ENCODE results near the gene ZC3H6.
"Not testable (repeated sequence)": the region's sequence is repeated elsewhere in the genome, so short reads cannot be mapped to it uniquely, and the experiment has no call there.

Gene ZC3H6

GRCh38 chr2:112277596-112278220, 2.3 kb downstream of the ZC3H6 start:
- no peak for DNase-seq

DNA sequence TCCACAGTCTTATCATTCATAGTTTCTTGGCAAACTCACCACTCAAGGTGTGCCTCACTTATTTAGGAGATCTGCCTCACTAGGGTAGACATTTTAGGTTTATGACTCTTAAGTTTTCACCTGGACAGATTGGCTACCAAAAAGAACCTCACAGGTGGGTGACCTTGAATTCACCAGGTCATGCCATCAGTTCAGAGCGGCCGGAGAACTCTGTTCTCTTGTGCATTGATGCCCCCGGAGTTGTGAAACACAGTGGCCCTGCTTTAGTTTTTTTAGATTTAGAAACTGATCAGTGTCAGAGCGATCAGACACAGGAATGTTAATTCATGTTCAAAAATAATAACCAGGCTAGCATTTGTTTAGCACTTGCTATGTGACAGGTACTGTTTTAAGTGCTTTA, 6.7 kb downstream of the ZC3H6 start:
- not testable (repeated sequence) for DNase-seq

- not testable (repeated sequence) for DNase-seq
These were observed 8.1 kb downstream of the ZC3H6 start for GRCh38 chr2:112283535-112283934.

DNA sequence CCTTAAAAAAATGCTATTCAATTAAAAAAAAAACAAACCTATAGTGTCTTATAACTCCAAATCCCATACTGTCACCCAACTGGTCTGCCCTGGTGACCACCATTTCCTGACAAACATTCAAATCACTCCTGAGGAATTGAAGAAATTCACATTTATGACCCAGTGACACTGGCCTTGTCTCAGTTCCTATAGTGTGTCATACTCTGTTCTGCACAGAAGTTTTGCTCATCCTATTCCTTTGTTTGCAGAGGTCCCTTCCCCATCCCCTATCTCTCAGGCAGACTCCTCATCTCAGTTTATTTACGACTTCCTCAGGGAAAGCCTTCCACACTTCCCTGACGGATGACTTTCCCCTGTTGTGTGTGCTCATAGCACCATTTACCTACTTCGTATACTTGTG, 14.7 kb downstream of the ZC3H6 start:
- no peak for DNase-seq

GRCh38 chr2:112290648-112291047, 15.3 kb downstream of the ZC3H6 start:
- DNase-seq = no peak

DNA sequence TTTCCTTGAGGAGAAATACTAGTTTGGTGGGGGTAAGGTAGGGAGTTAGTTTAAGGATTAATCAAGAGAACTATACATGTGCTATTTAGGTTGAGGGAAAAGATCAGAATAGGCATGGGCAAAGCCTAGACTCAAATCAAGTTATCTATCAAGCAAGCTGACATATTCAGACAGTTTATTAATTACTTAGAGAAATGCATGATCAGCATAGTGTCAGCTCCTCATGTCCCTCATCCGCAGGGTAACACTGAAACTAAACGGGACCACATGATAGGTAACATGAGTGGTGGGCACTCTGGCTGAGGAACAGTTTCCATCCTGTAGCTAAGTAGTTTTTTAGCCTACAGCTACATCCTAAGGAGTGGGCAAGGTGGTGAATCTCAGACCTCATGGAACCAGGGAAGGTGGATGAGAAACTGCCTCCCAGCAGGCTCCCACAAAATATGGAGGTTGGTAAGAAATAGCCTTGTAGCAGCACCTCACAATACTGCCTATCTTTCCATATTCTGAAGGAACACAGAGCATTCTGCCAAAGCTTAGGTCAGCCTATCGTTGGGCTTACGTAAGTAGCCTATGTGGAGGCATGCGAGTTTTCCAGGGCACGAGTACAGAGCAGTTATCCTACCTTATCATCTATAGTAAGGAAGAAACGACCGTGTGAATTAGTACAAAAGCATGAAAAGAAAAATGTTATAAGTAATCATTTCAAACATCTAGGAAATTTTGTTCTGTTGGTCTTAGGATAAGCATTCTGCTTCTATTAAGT, 18.4 kb downstream of the ZC3H6 start:
- no peak for DNase-seq

- no peak for DNase-seq
These were observed 20.1 kb downstream of the ZC3H6 start for GRCh38 chr2:112295407-112296078.

- DNase-seq = no peak
These were observed 21.0 kb downstream of the ZC3H6 start for GRCh38 chr2:112296407-112296806.

DNA sequence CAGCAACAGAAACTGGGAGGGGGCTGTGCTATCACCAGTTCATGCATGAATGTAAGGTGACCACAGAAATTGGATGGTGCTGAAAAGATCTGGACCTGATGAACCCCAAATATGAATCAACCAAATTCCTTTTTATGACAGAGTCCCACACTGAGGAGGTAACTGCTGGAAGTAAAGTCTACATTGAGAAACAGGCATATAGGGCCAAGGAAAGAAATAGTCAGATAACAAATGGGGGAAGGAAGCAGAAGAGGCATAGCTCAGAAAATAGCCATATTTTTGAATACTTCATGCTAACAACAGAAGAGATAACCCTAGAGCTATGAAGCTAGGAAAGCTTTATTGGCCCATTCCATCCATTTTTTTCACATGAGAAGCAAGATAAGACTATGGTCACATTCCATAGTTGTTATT, 25.8 kb downstream of the ZC3H6 start:
- no peak for DNase-seq

GRCh38 chr2:112301973-112302372, 26.6 kb downstream of the ZC3H6 start:
- no peak for DNase-seq

DNA sequence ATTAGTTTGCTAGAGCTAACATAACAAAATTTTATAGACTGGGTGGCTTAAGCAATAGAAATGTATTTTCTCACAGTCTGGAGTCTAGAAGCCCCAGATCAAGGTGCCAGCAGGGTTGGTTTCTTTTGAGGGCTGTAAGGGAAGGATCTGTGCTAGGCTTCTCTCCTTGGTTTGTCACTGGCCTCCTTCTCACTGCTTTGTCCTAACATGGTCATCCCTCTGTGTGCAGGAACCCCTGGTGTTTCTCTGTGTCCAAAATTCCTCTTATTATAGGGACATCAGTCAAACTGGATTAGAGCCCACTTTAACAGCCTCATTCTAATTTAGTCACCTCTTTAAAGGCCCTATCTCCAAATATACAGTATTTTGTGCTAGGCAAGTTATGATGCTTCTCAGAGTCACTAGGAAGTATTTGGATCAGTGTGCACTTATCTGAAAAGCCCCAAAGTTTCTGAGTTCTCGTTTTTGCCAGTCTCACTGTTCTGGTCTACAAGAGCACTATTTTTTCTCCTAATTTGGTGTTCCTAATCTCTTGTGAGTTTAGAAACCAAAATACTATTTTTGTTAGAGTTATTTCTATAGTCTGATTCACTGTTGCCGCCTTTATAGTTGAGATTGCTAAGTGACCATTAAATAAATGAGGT, 29.0 kb downstream of the ZC3H6 start:
- no peak for DNase-seq

- no peak for DNase-seq
These were observed 29.7 kb downstream of the ZC3H6 start for GRCh38 chr2:112305132-112305531.

- DNase-seq = no peak
These were observed 35.5 kb downstream of the ZC3H6 start for GRCh38 chr2:112310906-112311305.

DNA sequence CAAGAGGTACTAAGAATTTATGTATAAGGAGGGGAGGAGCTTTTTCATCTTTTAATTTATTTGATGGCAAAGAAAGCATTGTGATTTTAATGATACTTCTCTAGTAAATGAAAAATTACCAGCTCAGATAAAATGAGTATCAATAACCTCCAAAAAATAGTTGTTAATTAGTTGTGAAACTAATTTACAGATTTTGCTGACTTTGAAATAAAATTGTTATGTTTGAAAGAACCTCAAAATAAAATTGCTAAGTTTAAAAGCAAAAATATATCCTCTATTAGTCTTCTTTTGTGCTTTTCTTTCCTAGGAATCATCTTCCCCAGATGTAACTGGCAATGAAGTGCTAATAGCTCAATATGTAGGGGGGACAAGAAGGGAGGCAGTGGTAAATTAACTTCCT, 36.5 kb downstream of the ZC3H6 start:
- no peak for DNase-seq

- DNase-seq = no peak
These were observed 37.4 kb downstream of the ZC3H6 start for GRCh38 chr2:112312821-112313220.

DNA sequence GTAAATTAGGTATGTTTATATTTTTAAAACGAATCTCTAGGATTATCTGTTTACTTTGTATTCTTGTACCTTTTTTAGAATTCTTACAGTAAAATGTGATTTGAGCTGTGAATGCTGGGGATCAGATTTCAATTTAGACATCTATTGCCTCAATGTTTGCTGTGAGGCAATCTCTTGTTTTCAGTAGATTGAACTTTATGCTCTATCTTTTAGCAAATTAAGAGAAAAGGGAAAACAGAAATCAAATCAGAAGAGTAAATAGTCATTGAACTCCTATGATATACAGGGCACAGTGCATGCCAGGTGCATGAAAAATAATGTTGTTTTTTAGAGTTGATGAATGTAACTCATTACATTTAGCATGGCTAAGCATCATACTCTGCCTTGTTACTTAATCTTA, 39.5 kb downstream of the ZC3H6 start:
- no peak for DNase-seq

DNA sequence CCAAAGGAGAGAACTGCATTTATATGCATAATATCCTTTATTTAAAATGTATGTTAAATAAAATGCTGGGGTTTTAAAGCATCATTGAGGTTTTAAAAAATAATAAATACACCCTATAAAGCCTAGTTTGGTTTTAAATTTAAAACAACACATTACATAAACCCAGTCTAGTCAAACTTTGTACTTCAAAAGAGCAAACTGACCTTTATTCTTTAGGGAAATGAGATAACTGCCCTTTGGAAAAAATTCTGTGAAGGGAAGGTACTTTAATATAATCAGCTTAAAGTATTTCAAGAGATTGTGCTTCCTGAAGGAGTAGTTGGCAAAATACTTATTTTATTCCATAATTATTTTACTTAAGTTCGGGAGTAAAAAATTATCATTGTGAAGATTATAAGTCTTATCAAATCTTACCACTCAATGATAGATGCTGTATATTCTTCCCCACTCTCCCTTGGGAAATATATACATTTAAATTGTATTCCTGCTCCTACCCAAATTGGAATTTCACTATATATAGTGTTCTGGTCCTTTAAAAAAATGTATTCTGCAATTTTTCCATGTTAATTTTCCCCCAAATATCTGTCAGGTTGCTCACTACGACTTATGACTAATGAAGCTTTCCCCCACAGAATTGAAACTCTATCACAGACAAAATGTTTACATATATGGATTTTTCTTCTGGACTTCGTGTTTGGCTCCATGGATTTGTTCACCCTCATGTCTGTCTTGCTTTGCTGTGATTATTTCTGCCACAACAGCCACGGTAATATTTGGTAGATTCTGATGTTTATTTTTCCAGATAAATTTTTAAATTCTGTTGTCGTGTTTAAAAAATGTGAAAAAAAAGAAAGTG, 42.1 kb downstream of the ZC3H6 start:
- no peak for DNase-seq

DNA sequence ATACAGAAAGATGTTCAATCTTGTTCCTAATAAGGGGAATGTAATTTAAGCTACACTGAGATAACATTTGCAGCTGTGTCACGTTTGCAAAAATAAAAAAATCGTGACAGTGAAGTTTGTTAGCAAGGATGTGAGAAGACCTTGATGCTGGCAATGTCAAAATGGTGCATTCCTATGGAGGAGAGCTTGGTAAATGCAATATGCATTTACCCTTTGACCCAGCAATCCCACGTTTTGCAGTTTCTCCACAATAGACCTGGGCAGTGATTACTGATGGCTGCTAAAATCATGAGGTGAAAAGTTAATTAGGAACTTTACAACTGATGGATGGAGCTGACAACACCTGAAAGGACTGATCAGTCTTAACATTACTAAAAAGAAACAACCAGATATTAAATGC, 43.1 kb downstream of the ZC3H6 start:
- DNase-seq = no peak

DNA sequence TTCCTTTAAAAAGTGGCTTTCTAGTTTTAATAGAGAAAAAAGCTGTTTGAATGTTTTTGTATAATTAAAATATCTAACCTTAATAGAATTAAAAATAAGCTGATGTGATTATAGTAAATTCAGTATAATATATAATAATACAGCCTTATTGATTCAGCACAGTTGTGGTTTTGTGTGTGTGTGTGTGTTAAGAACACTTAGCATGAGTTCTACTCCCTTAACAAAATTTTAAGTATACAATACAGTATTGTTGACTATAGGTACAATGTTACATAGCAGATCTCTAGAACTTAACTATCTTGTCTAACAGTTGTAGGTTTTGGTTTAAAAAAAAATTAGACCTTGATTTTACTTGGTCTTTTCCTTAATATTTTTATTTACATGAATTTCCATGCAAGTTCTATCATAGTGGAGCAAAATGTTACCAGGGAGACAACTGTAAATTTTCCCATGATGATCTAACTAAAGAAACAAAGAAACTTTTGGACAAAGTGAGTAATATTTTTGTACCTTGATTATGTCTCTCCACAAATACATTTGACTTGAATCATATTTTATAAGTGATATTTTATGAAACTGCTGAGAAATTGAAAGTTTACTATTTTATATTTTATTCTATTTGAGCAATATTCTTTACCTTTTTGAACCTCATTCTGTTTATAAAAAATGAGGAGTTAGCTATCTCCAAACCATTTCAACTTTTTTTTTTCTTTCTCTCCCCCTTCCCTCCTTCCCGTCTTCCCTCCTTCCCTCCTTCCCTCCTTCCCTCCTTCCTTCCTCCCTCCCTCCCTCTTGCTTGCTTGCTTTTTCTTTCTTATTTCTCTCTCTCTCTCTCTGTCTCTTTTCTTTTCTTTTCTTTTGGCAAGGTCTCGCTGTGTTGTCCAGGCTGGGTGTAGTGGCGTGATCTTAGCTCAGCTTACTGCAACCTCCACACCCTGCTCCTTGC, 46.3 kb downstream of the ZC3H6 start:
- DNase-seq = no peak

DNA sequence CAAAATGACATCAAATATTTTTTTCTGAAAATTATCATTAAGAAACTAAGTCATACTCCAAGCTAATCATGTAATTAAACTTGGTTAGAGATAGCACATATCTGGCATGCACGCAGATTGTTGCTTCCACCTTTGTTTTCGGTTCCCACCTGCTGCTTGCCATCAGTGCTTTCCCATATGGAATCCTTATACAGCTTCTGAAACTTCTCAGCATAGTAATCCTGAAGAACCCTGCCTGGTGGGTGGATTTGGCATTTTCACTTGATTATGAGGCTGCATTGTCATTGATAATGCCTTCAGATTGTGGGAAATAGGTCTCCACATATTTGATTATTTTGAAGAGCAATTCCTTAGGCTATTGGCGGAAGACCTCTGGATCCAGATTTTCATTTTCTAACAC, 47.5 kb downstream of the ZC3H6 start:
- DNase-seq = no peak

DNA sequence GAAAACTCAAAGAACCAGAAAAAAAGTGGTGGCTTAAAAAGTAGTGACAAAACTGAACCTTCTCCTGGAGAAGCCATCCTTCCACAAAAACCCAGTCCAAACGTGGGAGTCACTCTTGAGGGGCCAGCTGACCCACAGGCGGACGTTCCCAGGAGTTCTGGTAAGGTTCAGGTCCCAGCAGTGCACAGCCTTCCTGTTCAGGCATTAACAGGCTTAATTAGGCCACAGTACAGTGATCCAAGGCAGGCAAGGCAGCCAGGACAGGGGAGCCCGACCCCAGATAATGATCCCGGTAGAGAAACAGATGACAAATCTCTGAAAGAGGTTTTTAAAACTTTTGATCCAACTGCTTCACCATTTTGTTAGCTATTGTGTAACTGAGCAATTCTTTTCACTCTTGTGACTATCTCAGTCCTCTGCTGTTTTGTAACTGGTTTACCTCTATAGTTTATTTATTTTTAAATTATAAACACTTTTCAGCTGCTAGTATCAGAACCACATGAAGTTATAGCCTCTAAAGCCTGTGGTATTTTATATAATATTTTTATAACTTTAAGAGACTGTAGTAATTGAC, 56.8 kb downstream of the ZC3H6 start:
- DNase-seq = no peak

Data from suppressor macrophage (primary cell).